ENCODE measurements around the gene CCDC197.

Gene CCDC197

DNA sequence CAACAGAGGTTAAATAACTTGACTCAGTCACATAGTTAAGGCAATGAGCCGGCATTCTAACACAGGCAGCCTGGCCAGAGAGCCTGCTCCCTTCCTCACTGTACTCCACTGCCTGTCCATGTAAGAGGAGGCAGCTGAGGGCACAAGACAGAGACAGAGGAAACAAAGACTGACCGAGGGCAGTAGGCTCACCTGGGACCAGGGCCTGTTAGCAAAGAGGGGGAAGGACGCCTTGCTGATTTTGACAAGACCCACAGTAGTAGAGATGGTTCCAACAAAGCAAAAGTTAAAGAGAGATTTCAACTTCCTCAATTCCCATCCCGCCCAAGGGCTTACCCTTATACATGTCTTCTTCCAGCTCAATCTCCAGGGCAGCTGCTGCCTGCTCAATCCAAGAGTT is 55.6 kb downstream of the CCDC197 start (continued):
- TF ChIP-seq, protein P1, sequence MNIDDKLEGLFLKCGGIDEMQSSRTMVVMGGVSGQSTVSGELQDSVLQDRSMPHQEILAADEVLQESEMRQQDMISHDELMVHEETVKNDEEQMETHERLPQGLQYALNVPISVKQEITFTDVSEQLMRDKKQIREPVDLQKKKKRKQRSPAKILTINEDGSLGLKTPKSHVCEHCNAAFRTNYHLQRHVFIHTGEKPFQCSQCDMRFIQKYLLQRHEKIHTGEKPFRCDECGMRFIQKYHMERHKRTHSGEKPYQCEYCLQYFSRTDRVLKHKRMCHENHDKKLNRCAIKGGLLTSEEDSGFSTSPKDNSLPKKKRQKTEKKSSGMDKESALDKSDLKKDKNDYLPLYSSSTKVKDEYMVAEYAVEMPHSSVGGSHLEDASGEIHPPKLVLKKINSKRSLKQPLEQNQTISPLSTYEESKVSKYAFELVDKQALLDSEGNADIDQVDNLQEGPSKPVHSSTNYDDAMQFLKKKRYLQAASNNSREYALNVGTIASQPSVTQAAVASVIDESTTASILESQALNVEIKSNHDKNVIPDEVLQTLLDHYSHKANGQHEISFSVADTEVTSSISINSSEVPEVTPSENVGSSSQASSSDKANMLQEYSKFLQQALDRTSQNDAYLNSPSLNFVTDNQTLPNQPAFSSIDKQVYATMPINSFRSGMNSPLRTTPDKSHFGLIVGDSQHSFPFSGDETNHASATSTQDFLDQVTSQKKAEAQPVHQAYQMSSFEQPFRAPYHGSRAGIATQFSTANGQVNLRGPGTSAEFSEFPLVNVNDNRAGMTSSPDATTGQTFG (tag by site-specific recombination; IDR thresholded peaks at IDR 0.05; ENCODE audit: borderline replicate concordance) = no peak
- no peak for TF ChIP-seq ZNF776 (tag by site-specific recombination; IDR thresholded peaks at IDR 0.05; ENCODE audit: borderline replicate concordance)
- TF ChIP-seq ZNF19 (tag by site-specific recombination; IDR thresholded peaks at IDR 0.05; ENCODE audit: low read depth) = no peak
- no peak for TF ChIP-seq ZEB2 (tag by site-specific recombination; IDR thresholded peaks at IDR 0.05)
- TF ChIP-seq ZNF146 (tag by site-specific recombination; IDR thresholded peaks at IDR 0.05) = no peak
- no peak for TF ChIP-seq ZSCAN16 (tag by site-specific recombination; IDR thresholded peaks at IDR 0.05)

DNA sequence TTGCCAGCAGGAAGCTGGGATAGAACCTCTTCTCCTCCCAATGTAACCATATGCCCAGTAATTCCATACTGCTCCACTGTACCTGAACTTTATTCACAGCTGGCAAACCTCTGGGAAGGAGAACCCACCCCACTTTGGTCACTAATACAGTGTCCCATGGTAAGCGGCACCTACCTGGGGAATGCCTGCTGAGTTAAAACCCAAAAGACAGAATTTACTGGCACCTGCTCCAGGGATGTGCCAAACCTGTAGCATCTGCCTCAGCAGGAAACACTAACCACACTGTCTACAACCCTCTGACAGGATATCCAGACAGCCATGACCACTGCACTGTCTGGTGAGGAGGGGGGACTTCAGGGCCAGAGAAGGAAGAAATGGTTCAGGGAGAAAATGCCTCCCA is 57.3 kb downstream of the CCDC197 start:
- H3K36me3 ChIP-seq (ENCODE audit: control insufficient read depth in 2 of 2, insufficient read depth in 1 of 2, low read length in 2 of 2) = peaks cover 66 to 96% of the 10 kb centered on the region in 2 experiments
- H3K4me1 ChIP-seq (ENCODE audit: control insufficient read depth, insufficient read depth, low read length) = no peaks in the 10 kb centered on the region
- POLR2A ChIA-PET = no interaction called here
- TF ChIP-seq ZNF341 (tag by site-specific recombination; IDR thresholded peaks at IDR 0.05; ENCODE audit: low read depth) (no peak), ZNF843 (tag by site-specific recombination; IDR thresholded peaks at IDR 0.05) (no peak), YY1 (tag by site-specific recombination; IDR thresholded peaks at IDR 0.05) (no peak), ZBTB8A (tag by site-specific recombination; IDR thresholded peaks at IDR 0.05) (no peak), GLIS1 (tag by site-specific recombination; IDR thresholded peaks at IDR 0.05) (no peak), ZNF664 (tag by site-specific recombination; IDR thresholded peaks at IDR 0.05) (no peak), KLF16 (tag by site-specific recombination; IDR thresholded peaks at IDR 0.05) (no peak), SETDB1 (IDR thresholded peaks at IDR 0.05; ENCODE audit: insufficient read length, low read length) (no peak), BCL11B (tag by site-specific recombination; IDR thresholded peaks at IDR 0.05; ENCODE audit: low read depth) (no peak), ZNF132 (tag by site-specific recombination; IDR thresholded peaks at IDR 0.05; ENCODE audit: borderline replicate concordance) (no peak), ZBTB1 (tag by site-specific recombination; IDR thresholded peaks at IDR 0.05) (no peak), REPIN1 (tag by site-specific recombination; IDR thresholded peaks at IDR 0.05; ENCODE audit: low read depth) (no peak), ZNF510 (tag by site-specific recombination; IDR thresholded peaks at IDR 0.05; ENCODE audit: insufficient replicate concordance) (no peak), ZNF707 (tag by site-specific recombination; IDR thresholded peaks at IDR 0.05) (no peak), WT1 (tag by site-specific recombination; IDR thresholded peaks at IDR 0.05) (no peak), ZNF404 (tag by site-specific recombination; IDR thresholded peaks at IDR 0.05) (no peak)
- TF ChIP-seq, protein P2, sequence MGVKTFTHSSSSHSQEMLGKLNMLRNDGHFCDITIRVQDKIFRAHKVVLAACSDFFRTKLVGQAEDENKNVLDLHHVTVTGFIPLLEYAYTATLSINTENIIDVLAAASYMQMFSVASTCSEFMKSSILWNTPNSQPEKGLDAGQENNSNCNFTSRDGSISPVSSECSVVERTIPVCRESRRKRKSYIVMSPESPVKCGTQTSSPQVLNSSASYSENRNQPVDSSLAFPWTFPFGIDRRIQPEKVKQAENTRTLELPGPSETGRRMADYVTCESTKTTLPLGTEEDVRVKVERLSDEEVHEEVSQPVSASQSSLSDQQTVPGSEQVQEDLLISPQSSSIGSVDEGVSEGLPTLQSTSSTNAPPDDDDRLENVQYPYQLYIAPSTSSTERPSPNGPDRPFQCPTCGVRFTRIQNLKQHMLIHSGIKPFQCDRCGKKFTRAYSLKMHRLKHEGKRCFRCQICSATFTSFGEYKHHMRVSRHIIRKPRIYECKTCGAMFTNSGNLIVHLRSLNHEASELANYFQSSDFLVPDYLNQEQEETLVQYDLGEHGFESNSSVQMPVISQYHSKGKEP (tag by site-specific recombination; IDR thresholded peaks at IDR 0.05) = no peak
- TF ChIP-seq, protein P3, sequence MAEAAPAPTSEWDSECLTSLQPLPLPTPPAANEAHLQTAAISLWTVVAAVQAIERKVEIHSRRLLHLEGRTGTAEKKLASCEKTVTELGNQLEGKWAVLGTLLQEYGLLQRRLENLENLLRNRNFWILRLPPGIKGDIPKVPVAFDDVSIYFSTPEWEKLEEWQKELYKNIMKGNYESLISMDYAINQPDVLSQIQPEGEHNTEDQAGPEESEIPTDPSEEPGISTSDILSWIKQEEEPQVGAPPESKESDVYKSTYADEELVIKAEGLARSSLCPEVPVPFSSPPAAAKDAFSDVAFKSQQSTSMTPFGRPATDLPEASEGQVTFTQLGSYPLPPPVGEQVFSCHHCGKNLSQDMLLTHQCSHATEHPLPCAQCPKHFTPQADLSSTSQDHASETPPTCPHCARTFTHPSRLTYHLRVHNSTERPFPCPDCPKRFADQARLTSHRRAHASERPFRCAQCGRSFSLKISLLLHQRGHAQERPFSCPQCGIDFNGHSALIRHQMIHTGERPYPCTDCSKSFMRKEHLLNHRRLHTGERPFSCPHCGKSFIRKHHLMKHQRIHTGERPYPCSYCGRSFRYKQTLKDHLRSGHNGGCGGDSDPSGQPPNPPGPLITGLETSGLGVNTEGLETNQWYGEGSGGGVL (tag by site-specific recombination; IDR thresholded peaks at IDR 0.05) = no peak
- TF ChIP-seq, protein P4, sequence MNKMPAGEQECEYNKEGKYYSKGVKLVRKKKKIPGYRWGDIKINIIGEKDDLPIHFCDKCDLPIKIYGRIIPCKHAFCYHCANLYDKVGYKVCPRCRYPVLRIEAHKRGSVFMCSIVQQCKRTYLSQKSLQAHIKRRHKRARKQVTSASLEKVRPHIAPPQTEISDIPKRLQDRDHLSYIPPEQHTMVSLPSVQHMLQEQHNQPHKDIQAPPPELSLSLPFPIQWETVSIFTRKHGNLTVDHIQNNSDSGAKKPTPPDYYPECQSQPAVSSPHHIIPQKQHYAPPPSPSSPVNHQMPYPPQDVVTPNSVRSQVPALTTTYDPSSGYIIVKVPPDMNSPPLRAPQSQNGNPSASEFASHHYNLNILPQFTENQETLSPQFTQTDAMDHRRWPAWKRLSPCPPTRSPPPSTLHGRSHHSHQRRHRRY (tag by site-specific recombination; IDR thresholded peaks at IDR 0.05) = no peak
- H3K4me3 ChIP-seq (ENCODE audit: low read depth, low read length) = no peak overlapping the region
- no peak overlapping the region for H3K27ac ChIP-seq (ENCODE audit: extremely low read depth, low read depth, low read length)
- H3K9me3 ChIP-seq (ENCODE audit: control insufficient read depth, insufficient read depth, low read depth, low read length) = no peaks in the 10 kb centered on the region
- CTCF ChIA-PET = interaction anchor here (1.5 kb wide), 1 partner anchor 18 kb away, joined by 7 read pairs; no protein-coding TSS in a partner anchor
